Retinal pigment epithelial cell (primary cell): ENCODE measurements around the gene APC2.
A peak's percentile ranks its signal among the peaks of the same experiment; 100 is the strongest.

Experiments used
- DNase-seq: peaks from one replicate; pipeline ENCODE4 v3.0.0-alpha.2; 2010; ENCODE audit warnings: low read depth
- H3K4me3 ChIP-seq: 2 replicates; pipeline ENCODE4 v1.5.1; 2011; ENCODE audit warnings: mild to moderate bottlenecking, low read length, control low read depth, moderate library complexity
- CTCF ChIP-seq: conservative IDR thresholded peaks from 2 replicates; pipeline ENCODE4 v1.5.1; 2011; ENCODE audit warnings: low read depth, low read length, control low read depth, inconsistent platforms

APC2 gene

GRCh38 chr19:1457031-1457739, 7.3 kb downstream of the APC2 start:
- peak; percentile 8 for TF ChIP-seq CTCF
- DNase-seq: no peak
- H3K4me3 ChIP-seq: no peak overlapping the region

GRCh38 chr19:1457892-1458291, 8.0 kb downstream of the APC2 start:
- no peak overlapping the region for H3K4me3 ChIP-seq
- no peak for TF ChIP-seq CTCF
- no peak for DNase-seq

- no peak overlapping the region for H3K4me3 ChIP-seq
- no peak for TF ChIP-seq CTCF
- DNase-seq: no peak
Observed at GRCh38 chr19:1459479-1459878, 9.6 kb downstream of the APC2 start.

GRCh38 chr19:1460033-1460995, 10.4 kb downstream of the APC2 start:
- no peak for TF ChIP-seq CTCF
- DNase-seq: no peak
- H3K4me3 ChIP-seq: no peak overlapping the region

GRCh38 chr19:1461862-1462261, 11.9 kb downstream of the APC2 start:
- TF ChIP-seq CTCF: no peak
- DNase-seq: no peak
- no peak overlapping the region for H3K4me3 ChIP-seq

- no peak for DNase-seq
- no peak overlapping the region for H3K4me3 ChIP-seq
Observed at GRCh38 chr19:1465191-1466016, 15.5 kb downstream of the APC2 start.

More at GRCh38 chr19:1465191-1466016, 15.5 kb downstream of the APC2 start:
- peak; percentile 36 for TF ChIP-seq CTCF
